K562 (cell line): ENCODE measurements around the gene NAT14. TPM values are rescaled to one million over a fixed set of nuclear protein-coding genes. Genes with fewer than 3 reads are reported as not detected.

Experiments
- CBX3 ChIP-seq, 2 experiments: IDR thresholded peaks; 1 replicate in 1 of 2; 2 replicates in 1 of 2; pipeline ENCODE4 v1.6.1; 2012; ENCODE audit warnings: inconsistent platforms in 2 of 2, low read length in 2 of 2, borderline replicate concordance in 1 of 2, control low read depth in 1 of 2
- HIVEP1 ChIP-seq: fragments of 250-450 bp; sonication (Bioruptor Pico); IDR thresholded peaks from 2 replicates; pipeline ENCODE4 v1.4.0; 2020; ENCODE audit warnings: mild to moderate bottlenecking
- HNRNPLL ChIP-seq: fragments of 200-400 bp; formaldehyde crosslinking; IDR thresholded peaks from 2 replicates; pipeline ENCODE4 v1.6.1; 2017; ENCODE audit warnings: low read length, low read depth, mild to moderate bottlenecking; ENCODE audit not compliant: poor library complexity, severe bottlenecking
- HNRNPUL1 ChIP-seq: fragments of 200-400 bp; formaldehyde crosslinking; IDR thresholded peaks from 2 replicates; pipeline ENCODE4 v1.6.1; 2017; ENCODE audit warnings: low read length
- JUND ChIP-seq, 2 experiments: IDR thresholded peaks; 2 replicates in 1 of 2; 3 replicates in 1 of 2; pipeline ENCODE4 v1.6.1; 2011; ENCODE audit warnings: borderline replicate concordance in 2 of 2, low read depth in 2 of 2, low read length in 2 of 2, improper control_type of control experiment in 1 of 2, missing biosample characterization in 1 of 2, missing genetic modification characterization in 1 of 2, missing genetic modification reagents in 1 of 2
- KLF1 ChIP-seq: fragments of 450-650 bp; IDR thresholded peaks from 2 replicates; pipeline ENCODE4 v1.6.1; 2016; ENCODE audit warnings: missing genetic modification characterization, missing compliant biosample characterization
- MAZ ChIP-seq, 2 experiments: fragments of 450-650 bp in 1 of 2; sonication (generic) in 1 of 2; formaldehyde crosslinking; IDR thresholded peaks in 1 of 2; conservative IDR thresholded peaks in 1 of 2; 2 replicates each; pipeline versions ENCODE4 v1.4.0 to v1.5.0; 2020; ENCODE audit warnings: mild to moderate bottlenecking in 1 of 2, missing genetic modification reagents in 1 of 2
- MTA2 ChIP-seq: fragments of 450-650 bp; IDR thresholded peaks from 2 replicates; pipeline ENCODE4 v1.6.1; 2016; ENCODE audit warnings: low read depth
- PHB ChIP-seq: fragments of 250-450 bp; sonication (Bioruptor Pico); IDR thresholded peaks from 2 replicates; pipeline ENCODE4 v1.5.0; 2021
- POLR2A ChIP-seq: fragments of 450-650 bp; conservative IDR thresholded peaks from 2 replicates; pipeline ENCODE4 v1.6.1; 2016
- RBFOX2 ChIP-seq: fragments of 200-400 bp; formaldehyde crosslinking; IDR thresholded peaks from 2 replicates; pipeline ENCODE4 v1.6.1; 2017; ENCODE audit warnings: low read depth, mild to moderate bottlenecking, low read length, moderate library complexity
- RBM25 ChIP-seq: fragments of 200-400 bp; formaldehyde crosslinking; IDR thresholded peaks from 2 replicates; pipeline ENCODE4 v1.6.1; 2018; ENCODE audit warnings: low read length, low read depth, moderate library complexity; ENCODE audit not compliant: severe bottlenecking
- SMAD2 ChIP-seq: fragments of 150-350 bp; IDR thresholded peaks from 2 replicates; pipeline ENCODE4 v1.6.1; 2014; ENCODE audit warnings: low read depth, mild to moderate bottlenecking, low read length
- SRSF9 ChIP-seq: fragments of 200-400 bp; formaldehyde crosslinking; IDR thresholded peaks from 2 replicates; pipeline ENCODE4 v1.6.1; 2017; ENCODE audit warnings: low read depth, low read length, borderline replicate concordance
- ZFX ChIP-seq: sonication (generic); formaldehyde crosslinking; IDR thresholded peaks from 2 replicates; pipeline ENCODE4 v1.8.0; 2022; ENCODE audit warnings: mild to moderate bottlenecking, missing genetic modification reagents, moderate library complexity
- ZNF263 ChIP-seq: sonication (generic); formaldehyde crosslinking; IDR thresholded peaks from 2 replicates; pipeline ENCODE4 v1.8.0; 2022; ENCODE audit warnings: mild to moderate bottlenecking, missing genetic modification reagents, borderline replicate concordance
- ZNF431 ChIP-seq: sonication (generic); formaldehyde crosslinking; IDR thresholded peaks from 2 replicates; pipeline ENCODE4 v1.8.0; 2022; ENCODE audit warnings: mild to moderate bottlenecking, missing genetic modification reagents
- polyA plus RNA-seq, 8 experiments: library from polyadenylated mRNA; depleted of rRNA in 4 of 8; stranded (reverse) in 5 of 8; unstranded in 3 of 8; fragments of >200 nt; fragmentation: Nextera tagmentation in 2 of 8; fragmentation: Illumina TruSeq in 1 of 8; extraction: Ambion mirVana in 2 of 8; extraction: Trizol in 1 of 8; gene quantifications; 2 replicates each; pipeline versions ENCODE4 v1.2.1 to v1.2.3, GENCODE V29; 2011 to 2014; ENCODE audit warnings: inconsistent platforms in 1 of 8, missing spikeins in 1 of 8
- total RNA-seq, 7 experiments: library from RNA; depleted of rRNA in 6 of 7; stranded (reverse); fragments of >200 nt in 6 of 7; fragmentation: Illumina TruSeq in 2 of 7; extraction: Trizol in 2 of 7; gene quantifications; 2 replicates each; pipeline versions ENCODE4 v1.2.1 to v1.2.3, GENCODE V29; 2011 to 2021; ENCODE audit warnings: low replicate concordance in 1 of 7
- TF ChIP-seq, protein P1 (sequence below): sonication (generic); IDR thresholded peaks from 2 replicates; pipeline ENCODE4 v1.6.1; 2016
- TF ChIP-seq, protein P2 (sequence below): fragments of 250-450 bp; sonication (Bioruptor Pico); IDR thresholded peaks from 2 replicates; pipeline ENCODE4 v1.8.0; 2021; ENCODE audit warnings: moderate library complexity, mild to moderate bottlenecking, inconsistent platforms
- TF ChIP-seq, protein P3 (sequence below): sonication (generic); formaldehyde crosslinking; IDR thresholded peaks from 2 replicates; pipeline ENCODE4 v1.8.0; 2022; ENCODE audit warnings: missing genetic modification reagents, mild to moderate bottlenecking, moderate library complexity, borderline replicate concordance
- TF ChIP-seq, protein P4 (sequence below): fragments of 250-450 bp; sonication (Bioruptor Pico); IDR thresholded peaks from 2 replicates; pipeline ENCODE4 v1.8.0; 2021; ENCODE audit warnings: borderline replicate concordance, mild to moderate bottlenecking, moderate library complexity; ENCODE audit not compliant: poor library complexity, severe bottlenecking

The NAT14 gene
- total and polyA plus RNA-seq, 9 of the 15 experiments (the other 6 are each of a cell fraction or from before 2014, with no cell fraction given): 2.4 to 77.0 (median 26.7) TPM

- TF ChIP-seq ZFX (no peak), POLR2A (no peak), HIVEP1 (CRISPR knock-in tag) (no peak), CBX3 (IDR thresholded peaks at IDR 0.05; ENCODE audit: borderline replicate concordance in 1 of 2, low read length in 2 of 2) (peak in 1 of 2 experiments; percentile 41; a peak in 1 of 3 replicates), RBM25 (peak; percentile 8), JUND (IDR thresholded peaks at IDR 0.05; ENCODE audit: borderline replicate concordance, low read depth, low read length) (no peak), JUND (tag; IDR thresholded peaks at IDR 0.05; ENCODE audit: borderline replicate concordance, low read depth, low read length) (no peak), SMAD2 (no peak), SRSF9 (no peak), ZNF431 (CRISPR knock-in tag) (no peak), HNRNPLL (peak; percentile 37), PHB (CRISPR knock-in tag) (no peak), RBFOX2 (peak; percentile 44; the same call in 1 of the 2 replicates), MAZ (CRISPR knock-in tag; conservative IDR thresholded peaks at IDR 0.05 in 1 of 2, IDR thresholded peaks at IDR 0.05 in 1 of 2) (peak in 1 of 2 experiments; percentile 31; a peak in 1 of 4 replicates), KLF1 (tag) (no peak), HNRNPUL1 (no peak), MTA2 (no peak), ZNF263 (peak; percentile 83)
- TF ChIP-seq, protein P1, sequence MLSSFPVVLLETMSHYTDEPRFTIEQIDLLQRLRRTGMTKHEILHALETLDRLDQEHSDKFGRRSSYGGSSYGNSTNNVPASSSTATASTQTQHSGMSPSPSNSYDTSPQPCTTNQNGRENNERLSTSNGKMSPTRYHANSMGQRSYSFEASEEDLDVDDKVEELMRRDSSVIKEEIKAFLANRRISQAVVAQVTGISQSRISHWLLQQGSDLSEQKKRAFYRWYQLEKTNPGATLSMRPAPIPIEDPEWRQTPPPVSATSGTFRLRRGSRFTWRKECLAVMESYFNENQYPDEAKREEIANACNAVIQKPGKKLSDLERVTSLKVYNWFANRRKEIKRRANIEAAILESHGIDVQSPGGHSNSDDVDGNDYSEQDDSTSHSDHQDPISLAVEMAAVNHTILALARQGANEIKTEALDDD: no peak
- TF ChIP-seq, protein P2, sequence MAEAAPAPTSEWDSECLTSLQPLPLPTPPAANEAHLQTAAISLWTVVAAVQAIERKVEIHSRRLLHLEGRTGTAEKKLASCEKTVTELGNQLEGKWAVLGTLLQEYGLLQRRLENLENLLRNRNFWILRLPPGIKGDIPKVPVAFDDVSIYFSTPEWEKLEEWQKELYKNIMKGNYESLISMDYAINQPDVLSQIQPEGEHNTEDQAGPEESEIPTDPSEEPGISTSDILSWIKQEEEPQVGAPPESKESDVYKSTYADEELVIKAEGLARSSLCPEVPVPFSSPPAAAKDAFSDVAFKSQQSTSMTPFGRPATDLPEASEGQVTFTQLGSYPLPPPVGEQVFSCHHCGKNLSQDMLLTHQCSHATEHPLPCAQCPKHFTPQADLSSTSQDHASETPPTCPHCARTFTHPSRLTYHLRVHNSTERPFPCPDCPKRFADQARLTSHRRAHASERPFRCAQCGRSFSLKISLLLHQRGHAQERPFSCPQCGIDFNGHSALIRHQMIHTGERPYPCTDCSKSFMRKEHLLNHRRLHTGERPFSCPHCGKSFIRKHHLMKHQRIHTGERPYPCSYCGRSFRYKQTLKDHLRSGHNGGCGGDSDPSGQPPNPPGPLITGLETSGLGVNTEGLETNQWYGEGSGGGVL (CRISPR knock-in tag): no peak
- TF ChIP-seq, protein P3, sequence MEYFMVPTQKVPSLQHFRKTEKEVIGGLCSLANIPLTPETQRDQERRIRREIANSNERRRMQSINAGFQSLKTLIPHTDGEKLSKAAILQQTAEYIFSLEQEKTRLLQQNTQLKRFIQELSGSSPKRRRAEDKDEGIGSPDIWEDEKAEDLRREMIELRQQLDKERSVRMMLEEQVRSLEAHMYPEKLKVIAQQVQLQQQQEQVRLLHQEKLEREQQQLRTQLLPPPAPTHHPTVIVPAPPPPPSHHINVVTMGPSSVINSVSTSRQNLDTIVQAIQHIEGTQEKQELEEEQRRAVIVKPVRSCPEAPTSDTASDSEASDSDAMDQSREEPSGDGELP: 0 out of 2 replicates have a peak, but pooled peaks have one; percentile 30
- TF ChIP-seq, protein P4, sequence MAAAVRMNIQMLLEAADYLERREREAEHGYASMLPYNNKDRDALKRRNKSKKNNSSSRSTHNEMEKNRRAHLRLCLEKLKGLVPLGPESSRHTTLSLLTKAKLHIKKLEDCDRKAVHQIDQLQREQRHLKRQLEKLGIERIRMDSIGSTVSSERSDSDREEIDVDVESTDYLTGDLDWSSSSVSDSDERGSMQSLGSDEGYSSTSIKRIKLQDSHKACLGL (CRISPR knock-in tag): no peak
Measured at GRCh38 chr19:55441692-55442321, 43.2 kb upstream of the NAT14 start (continued).
